Liver (tissue), 9 donors: ENCODE results near the gene MACROH2A2. TPM values are rescaled to one million over a fixed set of nuclear protein-coding genes. Genes with fewer than 3 reads are reported as not detected.

Experiments used
- DNase-seq: peaks from one replicate; pipeline ENCODE4 v3.0.0-alpha.2; 2017; ENCODE audit warnings: low spot score
- H3K27ac ChIP-seq, 2 donors: one replicate each; pipeline ENCODE4 v1.7.0; 2013; ENCODE audit warnings: inconsistent platforms in 2 of 2, low read length in 2 of 2, control low read depth in 1 of 2, low read depth in 1 of 2, mild to moderate bottlenecking in 1 of 2
- H3K27me3 ChIP-seq, 4 donors: one replicate each; pipeline versions ENCODE4 v1.6.1 to v1.7.0; 2013; ENCODE audit warnings: low read length in 3 of 4, inconsistent platforms in 1 of 4, mild to moderate bottlenecking in 1 of 4, moderate library complexity in 1 of 4; ENCODE audit not compliant: control insufficient read depth in 4 of 4, insufficient read depth in 4 of 4
- H3K36me3 ChIP-seq, 4 donors: one replicate each; pipeline versions ENCODE4 v1.6.1 to v1.7.0; 2013; ENCODE audit warnings: low read length in 3 of 4, mild to moderate bottlenecking in 3 of 4, low read depth in 1 of 4, moderate library complexity in 1 of 4; ENCODE audit not compliant: control insufficient read depth in 4 of 4, insufficient read depth in 3 of 4
- H3K4me1 ChIP-seq, 4 donors: one replicate each; pipeline versions ENCODE4 v1.6.1 to v1.7.0; 2013; ENCODE audit warnings: low read length in 3 of 4, mild to moderate bottlenecking in 3 of 4, moderate library complexity in 1 of 4; ENCODE audit not compliant: control insufficient read depth in 4 of 4, insufficient read depth in 4 of 4
- H3K4me3 ChIP-seq, 3 donors: one replicate each; pipeline versions ENCODE4 v1.6.1 to v1.7.0; 2013; ENCODE audit warnings: low read length in 3 of 3, control low read depth in 1 of 3, low read depth in 1 of 3, mild to moderate bottlenecking in 1 of 3
- H3K9ac ChIP-seq, 2 donors: one replicate each; pipeline ENCODE4 v1.7.0; 2013; ENCODE audit warnings: low read length in 2 of 2, mild to moderate bottlenecking in 2 of 2, moderate library complexity in 2 of 2, control low read depth in 1 of 2, low read depth in 1 of 2
- H3K9me3 ChIP-seq, 4 donors: one replicate each; pipeline versions ENCODE4 v1.6.1 to v1.7.0; 2013; ENCODE audit warnings: low read length in 3 of 4; ENCODE audit not compliant: control insufficient read depth in 4 of 4
- ATF3 ChIP-seq: IDR thresholded peaks from 2 replicates; pipeline ENCODE4 v1.6.1; 2016; ENCODE audit warnings: antibody characterized with exemption
- CTCF ChIP-seq: fragments of 150-350 bp; IDR thresholded peaks from 2 replicates; pipeline ENCODE4 v1.5.1; 2017; ENCODE audit warnings: improper control_type of control experiment, low read depth, low read length; ENCODE audit not compliant: missing input control
- EGR1 ChIP-seq, 2 donors: IDR thresholded peaks; 2 replicates each; pipeline ENCODE4 v1.6.1; 2016 to 2018; ENCODE audit warnings: antibody characterized with exemption in 2 of 2, low read depth in 2 of 2
- FOXA1 ChIP-seq: IDR thresholded peaks from 2 replicates; pipeline ENCODE4 v1.6.1; 2016; ENCODE audit warnings: antibody characterized with exemption
- FOXA2 ChIP-seq: IDR thresholded peaks from 2 replicates; pipeline ENCODE4 v1.6.1; 2016; ENCODE audit warnings: antibody characterized with exemption
- GABPA ChIP-seq, 2 donors: IDR thresholded peaks in 1 of 2; conservative IDR thresholded peaks in 1 of 2; 2 replicates each; pipeline ENCODE4 v1.6.1; 2016; ENCODE audit warnings: antibody characterized with exemption in 2 of 2, mild to moderate bottlenecking in 1 of 2, moderate library complexity in 1 of 2
- HNF4A ChIP-seq, 2 donors: conservative IDR thresholded peaks; 2 replicates each; pipeline ENCODE4 v1.6.1; 2016; ENCODE audit warnings: antibody characterized with exemption in 2 of 2, mild to moderate bottlenecking in 2 of 2
- HNF4G ChIP-seq: IDR thresholded peaks from 2 replicates; pipeline ENCODE4 v1.6.1; 2016; ENCODE audit warnings: antibody characterized with exemption
- JUND ChIP-seq, 2 donors: IDR thresholded peaks; 2 replicates each; pipeline ENCODE4 v1.6.1; 2016; ENCODE audit warnings: antibody characterized with exemption in 2 of 2
- MAX ChIP-seq: IDR thresholded peaks from 2 replicates; pipeline ENCODE4 v1.6.1; 2016; ENCODE audit warnings: antibody characterized with exemption
- NR2F2 ChIP-seq: IDR thresholded peaks from 2 replicates; pipeline ENCODE4 v1.6.1; 2016; ENCODE audit warnings: antibody characterized with exemption
- RAD21 ChIP-seq, 2 donors: IDR thresholded peaks; 2 replicates each; pipeline ENCODE4 v1.6.1; 2016; ENCODE audit warnings: antibody characterized with exemption in 2 of 2, mild to moderate bottlenecking in 2 of 2
- REST ChIP-seq: IDR thresholded peaks from 2 replicates; pipeline ENCODE4 v1.6.1; 2016; ENCODE audit warnings: antibody characterized with exemption, mild to moderate bottlenecking
- RXRA ChIP-seq, 2 donors: IDR thresholded peaks; 2 replicates each; pipeline ENCODE4 v1.6.1; 2017 to 2018; ENCODE audit warnings: antibody characterized with exemption in 2 of 2, mild to moderate bottlenecking in 1 of 2
- SP1 ChIP-seq: IDR thresholded peaks from 2 replicates; pipeline ENCODE4 v1.6.1; 2018; ENCODE audit warnings: antibody characterized with exemption, mild to moderate bottlenecking
- TAF1 ChIP-seq: conservative IDR thresholded peaks from 2 replicates; pipeline ENCODE4 v1.6.1; 2016; ENCODE audit warnings: antibody characterized with exemption, mild to moderate bottlenecking
- YY1 ChIP-seq: IDR thresholded peaks from 2 replicates; pipeline ENCODE4 v1.6.1; 2016; ENCODE audit warnings: antibody characterized with exemption, mild to moderate bottlenecking
- ZBTB33 ChIP-seq: IDR thresholded peaks from 2 replicates; pipeline ENCODE4 v1.6.1; 2016; ENCODE audit warnings: antibody characterized with exemption
- WGBS: extraction: QIAGEN DNeasy Blood & Tissue Kit; methylation state at CpG from one replicate; pipeline ENCODE4 v1.1.7; 2013; 5-methylcytosine and 5-hydroxymethylcytosine counted together
- polyA plus RNA-seq, 2 donors: library from polyadenylated mRNA; stranded (reverse) in 1 of 2; unstranded in 1 of 2; fragments of 200-250 nt in 1 of 2; fragments of >200 nt in 1 of 2; fragmentation: Nextera tagmentation in 1 of 2; extraction: Ambion mirVana in 1 of 2; gene quantifications; one replicate each; pipeline versions ENCODE4 v1.2.1 to v1.2.3, GENCODE V29; 2013 to 2015
- total RNA-seq, 2 donors: library from RNA; depleted of rRNA; stranded (reverse); fragments of >200 nt; gene quantifications; one replicate each; pipeline ENCODE4 v1.2.3, GENCODE V29; 2014
- donor health status: healthy.
- donor health status: healthy.
- donor health status: healthy.
- donor health status: healthy.
- donor health status: healthy.

MACROH2A2 gene
- total and polyA plus RNA-seq, 4 donors: 1.2 to 7.2 (median 3.4) TPM

DNA sequence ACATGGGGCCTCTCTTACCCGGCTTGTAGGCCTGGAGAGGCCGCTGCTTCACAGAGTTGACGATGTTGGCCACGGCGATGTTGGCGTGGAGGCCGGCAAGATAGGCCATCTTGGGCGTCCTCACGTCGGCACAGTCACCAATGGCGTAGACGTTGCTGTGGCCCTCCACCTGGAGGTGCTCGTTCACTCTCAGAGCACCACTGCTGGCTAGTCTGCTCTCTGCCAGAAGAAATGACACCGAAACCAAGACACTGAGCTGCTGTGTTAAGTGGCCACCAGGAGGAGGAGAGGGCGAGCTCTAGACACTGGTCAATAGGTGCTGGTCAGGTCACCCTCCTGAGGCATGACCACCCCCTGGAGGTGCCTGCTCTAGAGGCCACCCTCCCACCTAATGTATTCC is 62.3 kb downstream of the MACROH2A2 start (continued):
- TF ChIP-seq REST (no peak), NR2F2 (no peak)

- TF ChIP-seq REST: no peak
- TF ChIP-seq HNF4A (conservative IDR thresholded peaks at IDR 0.05): peak in 1 of 2 donors; percentile 8
- peak in 1 of 2 donors; percentile 12 for TF ChIP-seq RXRA (IDR thresholded peaks at IDR 0.05)
- TF ChIP-seq NR2F2: no peak
- peak; percentile 69 to 78 for TF ChIP-seq RAD21 (IDR thresholded peaks at IDR 0.05)
- TF ChIP-seq ZBTB33: no peak
- no peak for TF ChIP-seq FOXA1
- TF ChIP-seq CTCF: peak; percentile 75
- TF ChIP-seq TAF1: no peak
- no peak for TF ChIP-seq YY1
- TF ChIP-seq MAX: no peak
- no peak for TF ChIP-seq EGR1 (IDR thresholded peaks at IDR 0.05; ENCODE audit: low read depth in 2 of 2)
- no peak for TF ChIP-seq GABPA (IDR thresholded peaks at IDR 0.05 in 1 of 2, conservative IDR thresholded peaks at IDR 0.05 in 1 of 2)
- TF ChIP-seq FOXA2: no peak
- TF ChIP-seq ATF3: no peak
- no peak for TF ChIP-seq SP1
- TF ChIP-seq HNF4G: no peak
- no peak for TF ChIP-seq JUND (IDR thresholded peaks at IDR 0.05)
- Histone ChIP-seq H3K9ac (no peak overlapping the region), H3K27me3 (no peaks in the 10 kb centered on the region), H3K4me3 (no peak overlapping the region), H3K4me1 (peaks cover 0 to 6% (median 0%) of the 10 kb centered on the region in 4 donors), H3K36me3 (peaks cover 3 to 37% (median 18%) of the 10 kb centered on the region in 4 donors), H3K27ac (no peak overlapping the region), H3K9me3 (no peaks in the 10 kb centered on the region)
- DNase-seq: peak; percentile 62
- WGBS: 46% methylated on average over 12 of the region's 12 CpGs
These were observed 63.5 kb downstream of the MACROH2A2 start for GRCh38 chr10:70115948-70116682.
